GM19438 (cell line): ENCODE measurements around the gene PZP.
"Not testable (repeated sequence)": the region's sequence is repeated elsewhere in the genome, so short reads cannot be mapped to it uniquely, and the experiment has no call there.

Source experiments
- ATAC-seq: cut with Tn5 transposase; IDR thresholded peaks from one replicate; pipeline ENCODE4 v1.9.1; 2021; ENCODE audit warnings: low read depth; ENCODE audit not compliant: unreplicated experiment

PZP gene

GRCh38 chr12:9208229-9208628 lies at the start of gene PZP:
PZP (minus strand) TSS chr12:9208395; CDS start chr12:9208341, 54 bp downstream.
- ATAC-seq = no peak

- no peak for ATAC-seq
Measured at GRCh38 chr12:9256758-9257405, 48.7 kb upstream of the PZP start.

GRCh38 chr12:9256341-9256740 lies 48.1 kb upstream of the PZP start:
- no peak for ATAC-seq

GRCh38 chr12:9255837-9256236 lies 47.6 kb upstream of the PZP start:
- no peak for ATAC-seq

GRCh38 chr12:9253464-9253863 lies 45.3 kb upstream of the PZP start:
- ATAC-seq = no peak

GRCh38 chr12:9252791-9253190 lies 44.6 kb upstream of the PZP start:
- ATAC-seq = not testable (repeated sequence)

GRCh38 chr12:9252256-9252655 lies 44.1 kb upstream of the PZP start:
- no peak for ATAC-seq

GRCh38 chr12:9248435-9248834 lies 40.2 kb upstream of the PZP start:
- ATAC-seq = no peak

- no peak for ATAC-seq
Measured at GRCh38 chr12:9244894-9245293, 36.7 kb upstream of the PZP start.

GRCh38 chr12:9243999-9244649 lies 35.9 kb upstream of the PZP start:
- no peak for ATAC-seq

- ATAC-seq = no peak
Measured at GRCh38 chr12:9241301-9241700, 33.1 kb upstream of the PZP start.

GRCh38 chr12:9240776-9241175 lies 32.6 kb upstream of the PZP start:
- ATAC-seq = no peak

GRCh38 chr12:9240004-9240635 lies 31.9 kb upstream of the PZP start:
- ATAC-seq = not testable (repeated sequence)

GRCh38 chr12:9237286-9237685 lies 29.1 kb upstream of the PZP start:
- ATAC-seq = no peak

- ATAC-seq = no peak
Measured at GRCh38 chr12:9235519-9235918, 27.3 kb upstream of the PZP start.

GRCh38 chr12:9227950-9228349 lies 19.8 kb upstream of the PZP start:
- no peak for ATAC-seq

- no peak for ATAC-seq
Measured at GRCh38 chr12:9223830-9224229, 15.6 kb upstream of the PZP start.

- ATAC-seq = no peak
Measured at GRCh38 chr12:9221483-9221882, 13.3 kb upstream of the PZP start.

GRCh38 chr12:9221011-9221410 lies 12.8 kb upstream of the PZP start:
- not testable (repeated sequence) for ATAC-seq

- ATAC-seq = no peak
Measured at GRCh38 chr12:9214534-9214933, 6.3 kb upstream of the PZP start.

GRCh38 chr12:9211687-9212086 lies 3.5 kb upstream of the PZP start:
- ATAC-seq = no peak

GRCh38 chr12:9204380-9204779 lies 3.8 kb downstream of the PZP start:
- ATAC-seq = no peak
